ENCODE results near the gene ACADSB.

Gene ACADSB

DNA sequence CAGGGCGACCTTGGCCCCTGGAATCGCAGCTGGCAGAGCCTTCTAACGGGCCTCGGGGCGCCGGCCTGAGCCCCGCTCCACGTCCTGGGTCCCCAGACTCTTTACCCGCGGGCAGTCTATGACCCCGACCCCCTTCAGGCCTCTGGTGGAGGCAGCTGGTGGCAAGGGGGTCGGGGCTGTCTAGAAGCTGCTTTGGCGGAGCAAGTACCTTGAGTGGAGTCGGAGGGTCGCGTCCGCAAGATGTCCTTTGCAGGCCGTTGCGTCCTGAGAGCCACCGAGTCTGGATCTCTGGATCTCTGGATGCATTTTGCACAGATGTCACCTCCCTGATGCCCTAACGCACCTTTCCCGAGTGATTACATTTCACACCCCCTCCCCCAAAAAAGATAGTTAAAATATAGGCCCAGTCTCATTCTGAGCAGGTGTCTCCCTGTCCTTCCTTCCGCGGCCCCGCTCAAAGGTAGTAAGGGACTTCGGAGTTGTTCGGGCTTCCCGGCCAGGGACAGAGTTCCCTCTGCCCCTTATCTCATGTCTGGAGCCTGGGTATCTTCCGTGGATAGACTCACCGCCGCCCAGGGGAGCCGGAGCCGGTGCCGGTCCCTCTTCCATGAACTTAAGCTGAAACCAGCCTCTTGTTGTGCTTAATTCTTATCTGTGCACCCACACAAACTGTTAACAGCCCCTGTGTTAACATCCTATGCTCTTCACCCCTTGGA lies 457 bp downstream of the ACADSB start:
- TF ChIP-seq JUND (IDR thresholded peaks at IDR 0.05; ENCODE audit: low read depth) = no peak
- DNase-seq (ENCODE audit: low read depth in 1 of 2, low spot score in 1 of 2) = no peak
- in situ Hi-C loops (cut with HindIII; ENCODE audit: low pct_unique_long_range_greater_than_20kb, low sequenced_read_pairs) = no loop called here

DNA sequence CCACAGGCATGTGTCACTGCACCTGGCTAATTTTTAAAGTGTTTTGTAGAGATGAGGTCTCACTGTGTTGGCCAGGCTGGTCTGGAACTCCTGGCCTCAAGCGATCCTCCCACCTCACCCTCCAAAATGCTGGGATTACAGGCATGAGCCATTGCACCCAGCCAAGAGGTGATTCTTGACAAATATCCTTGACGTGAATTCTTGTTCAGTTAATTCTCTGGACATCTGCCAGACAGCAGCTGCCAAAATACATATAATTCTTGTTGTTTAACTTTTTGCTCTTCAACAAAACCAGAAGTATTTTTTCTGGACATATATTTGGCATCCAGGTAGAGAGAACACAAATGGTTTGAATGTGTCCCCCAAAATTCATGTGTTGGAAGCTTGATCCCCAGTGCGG lies 3.2 kb downstream of the ACADSB start:
- no peak for TF ChIP-seq JUND (IDR thresholded peaks at IDR 0.05; ENCODE audit: low read depth)
- in situ Hi-C loops (cut with HindIII; ENCODE audit: low pct_unique_long_range_greater_than_20kb, low sequenced_read_pairs) = no loop called here
- peak in 1 of 2 experiments; percentile 32 for DNase-seq (ENCODE audit: low read depth in 1 of 2, low spot score in 1 of 2)

DNA sequence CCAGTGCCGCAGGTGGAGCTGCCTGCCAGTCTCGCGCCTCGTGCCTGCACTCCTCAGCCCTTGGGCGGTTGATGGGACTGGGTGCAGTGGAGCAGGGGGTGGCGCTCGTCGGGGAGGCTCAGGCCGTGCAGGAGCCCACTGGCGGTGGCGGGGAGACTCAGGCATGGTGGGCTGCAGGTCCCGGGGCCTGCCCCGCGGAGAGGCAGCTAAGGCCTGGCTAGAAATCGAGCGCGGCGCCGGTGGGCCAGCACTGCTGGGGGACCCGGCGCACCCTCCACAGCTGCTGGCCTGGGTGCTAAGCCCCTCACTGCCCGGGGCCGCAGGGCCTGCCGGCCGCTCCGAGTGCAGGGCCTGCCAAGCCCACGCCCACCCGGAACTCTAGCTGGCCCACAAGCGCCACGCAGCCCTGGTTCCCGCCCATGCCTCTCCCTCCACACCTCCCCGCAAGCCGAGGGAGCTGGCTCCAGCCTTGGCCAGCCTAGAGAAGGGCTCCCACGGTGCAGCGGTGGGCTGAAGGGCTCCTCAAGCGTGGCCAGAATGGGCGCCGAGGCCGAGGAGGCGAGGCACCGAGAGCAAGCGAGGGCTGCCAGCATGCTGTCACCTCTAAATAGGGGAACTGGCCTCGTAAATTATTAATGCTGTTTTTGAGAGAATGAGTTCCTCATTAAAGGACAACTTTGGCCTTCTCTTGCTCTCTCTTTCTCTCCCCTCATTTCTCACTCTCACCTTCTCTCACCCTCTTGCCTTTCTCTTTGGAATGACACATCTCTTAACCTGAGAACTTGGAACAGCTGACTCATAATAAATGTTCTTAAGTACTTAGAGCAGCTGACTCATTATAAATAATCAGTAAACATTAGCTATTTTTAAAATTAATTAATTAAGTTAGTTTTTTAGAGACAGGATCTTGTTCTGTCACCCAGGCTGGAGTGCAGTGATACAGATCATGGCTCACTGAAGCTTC lies 4.9 kb downstream of the ACADSB start:
- TF ChIP-seq JUND (IDR thresholded peaks at IDR 0.05; ENCODE audit: low read depth) = no peak
- DNase-seq (ENCODE audit: low read depth in 1 of 2, low spot score in 1 of 2) = no peak
- in situ Hi-C loops (cut with HindIII; ENCODE audit: low pct_unique_long_range_greater_than_20kb, low sequenced_read_pairs) = no loop called here

DNA sequence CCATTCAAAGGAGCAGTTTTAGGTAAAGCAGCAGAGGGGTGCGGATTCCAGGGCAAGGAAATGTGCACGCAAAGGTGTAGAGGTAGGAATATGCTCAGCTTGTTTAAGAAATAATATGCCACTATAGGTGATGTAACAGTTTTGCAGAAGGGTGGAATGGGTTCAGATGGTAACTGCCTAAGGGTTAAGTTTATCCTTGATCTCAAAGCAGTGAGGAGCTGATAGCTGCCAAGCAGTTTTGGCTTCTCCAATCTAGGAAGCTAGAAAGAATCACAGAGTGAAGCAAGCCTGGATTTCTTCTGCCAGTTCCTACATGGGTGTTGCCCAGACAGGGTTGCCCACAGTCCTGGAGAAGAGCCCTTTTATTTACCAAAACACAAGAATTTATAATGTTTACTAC lies 6.0 kb downstream of the ACADSB start:
- in situ Hi-C loops (cut with HindIII; ENCODE audit: low pct_unique_long_range_greater_than_20kb, low sequenced_read_pairs) = no loop called here
- TF ChIP-seq JUND (IDR thresholded peaks at IDR 0.05; ENCODE audit: low read depth) = no peak
- no peak for DNase-seq (ENCODE audit: low read depth in 1 of 2, low spot score in 1 of 2)

DNA sequence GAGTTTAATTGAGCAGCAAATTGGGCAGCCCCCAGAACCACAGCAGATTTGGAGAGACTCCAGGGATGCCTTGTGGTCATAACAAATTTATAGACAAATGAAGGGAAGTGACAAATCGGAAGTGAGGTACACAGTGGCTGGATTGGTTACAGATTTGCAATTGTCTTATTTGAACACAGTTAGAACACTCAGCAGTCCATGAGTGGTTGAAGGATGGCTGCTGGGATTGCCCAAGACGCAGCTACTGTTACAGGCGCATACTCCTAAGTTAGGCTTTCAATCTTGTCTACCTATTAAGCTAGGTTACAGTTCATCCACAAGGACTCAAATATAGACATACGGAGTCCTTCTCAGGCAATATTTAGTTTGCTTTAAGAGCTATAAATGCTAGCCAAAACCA lies 7.4 kb downstream of the ACADSB start:
- no peak for DNase-seq (ENCODE audit: low read depth in 1 of 2, low spot score in 1 of 2)
- TF ChIP-seq JUND (IDR thresholded peaks at IDR 0.05; ENCODE audit: low read depth) = no peak
- in situ Hi-C loops (cut with HindIII; ENCODE audit: low pct_unique_long_range_greater_than_20kb, low sequenced_read_pairs) = no loop called here

DNA sequence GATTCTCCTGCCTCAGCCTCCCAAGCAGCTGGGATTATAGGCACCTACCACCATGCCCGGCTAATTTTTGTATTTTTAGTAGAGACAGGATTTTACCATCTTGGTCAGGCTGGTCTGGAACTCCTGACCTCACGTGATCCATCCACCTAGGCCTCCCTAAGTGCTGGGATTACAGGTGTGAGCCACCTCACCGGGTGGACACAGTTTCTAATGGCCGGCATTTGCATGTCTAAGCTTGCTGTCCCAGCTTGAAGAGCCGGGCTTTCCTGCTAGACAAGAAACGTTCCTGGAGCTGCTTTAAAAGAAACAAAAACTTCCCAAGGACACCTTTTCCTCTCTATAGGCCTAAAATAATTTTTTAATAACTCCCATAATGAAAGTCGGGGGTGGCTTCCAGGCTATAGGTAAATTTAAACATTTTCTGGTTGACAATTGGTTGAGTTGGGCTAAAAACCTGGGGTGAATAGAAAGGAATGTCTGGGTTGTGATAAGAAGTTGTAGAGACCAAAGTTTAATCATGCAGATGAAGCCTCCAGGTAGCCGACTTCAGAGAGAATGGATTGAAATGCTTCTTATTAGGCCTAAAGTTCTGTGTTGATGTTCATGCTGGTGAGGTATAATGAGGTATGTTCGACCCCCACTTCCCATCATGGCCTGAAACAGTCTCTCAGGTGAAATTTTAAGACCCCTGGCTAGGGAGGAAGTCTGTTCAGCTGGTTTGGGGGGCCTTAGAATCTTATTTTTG lies 8.8 kb downstream of the ACADSB start:
- DNase-seq (ENCODE audit: low read depth in 1 of 2, low spot score in 1 of 2) = peak in 1 of 2 experiments; percentile 84
- in situ Hi-C loops (cut with HindIII; ENCODE audit: low pct_unique_long_range_greater_than_20kb, low sequenced_read_pairs) = no loop called here
- no peak for TF ChIP-seq JUND (IDR thresholded peaks at IDR 0.05; ENCODE audit: low read depth)

DNA sequence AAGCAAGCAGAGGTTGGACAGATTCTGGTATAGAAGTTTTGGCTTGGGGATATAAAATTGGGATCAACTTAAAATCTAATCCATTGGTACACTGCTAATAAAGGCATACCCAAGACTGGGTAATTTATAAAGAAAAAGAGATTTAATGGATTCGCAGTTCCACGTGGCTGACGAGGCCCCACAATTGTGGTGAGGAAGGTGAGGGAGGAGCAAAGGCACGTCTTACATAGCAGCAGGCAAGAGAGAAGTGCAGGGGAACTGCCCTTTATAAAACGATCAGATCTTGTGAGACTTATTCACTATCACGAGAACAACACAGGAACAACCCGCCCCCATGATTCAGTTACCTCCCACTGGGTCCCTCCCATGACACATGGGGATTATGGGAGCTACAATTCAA lies 9.7 kb downstream of the ACADSB start:
- no peak for DNase-seq (ENCODE audit: low read depth in 1 of 2, low spot score in 1 of 2)
- in situ Hi-C loops (cut with HindIII; ENCODE audit: low pct_unique_long_range_greater_than_20kb, low sequenced_read_pairs) = no loop called here
- TF ChIP-seq JUND (IDR thresholded peaks at IDR 0.05; ENCODE audit: low read depth) = no peak

DNA sequence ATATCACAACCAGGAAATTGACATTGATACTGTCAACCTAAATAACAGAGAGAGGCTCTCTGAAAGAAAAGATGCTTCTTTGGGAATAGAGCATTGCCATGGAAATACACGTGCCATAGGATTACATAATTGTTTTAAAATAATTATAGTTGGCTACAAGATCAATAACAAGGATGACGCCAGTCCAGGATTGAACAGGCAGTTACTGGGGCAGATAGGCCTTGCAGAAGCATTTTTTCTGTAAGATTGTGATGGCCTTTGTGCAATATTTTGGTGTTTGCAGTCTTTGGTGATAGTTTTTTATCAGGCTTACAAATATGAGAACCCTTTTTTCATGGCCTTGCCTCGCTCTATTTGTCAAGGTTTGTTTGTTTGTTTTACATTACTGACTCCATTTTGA lies 10.5 kb downstream of the ACADSB start:
- in situ Hi-C loops (cut with HindIII; ENCODE audit: low pct_unique_long_range_greater_than_20kb, low sequenced_read_pairs) = no loop called here
- TF ChIP-seq JUND (IDR thresholded peaks at IDR 0.05; ENCODE audit: low read depth) = no peak
- no peak for DNase-seq (ENCODE audit: low read depth in 1 of 2, low spot score in 1 of 2)

DNA sequence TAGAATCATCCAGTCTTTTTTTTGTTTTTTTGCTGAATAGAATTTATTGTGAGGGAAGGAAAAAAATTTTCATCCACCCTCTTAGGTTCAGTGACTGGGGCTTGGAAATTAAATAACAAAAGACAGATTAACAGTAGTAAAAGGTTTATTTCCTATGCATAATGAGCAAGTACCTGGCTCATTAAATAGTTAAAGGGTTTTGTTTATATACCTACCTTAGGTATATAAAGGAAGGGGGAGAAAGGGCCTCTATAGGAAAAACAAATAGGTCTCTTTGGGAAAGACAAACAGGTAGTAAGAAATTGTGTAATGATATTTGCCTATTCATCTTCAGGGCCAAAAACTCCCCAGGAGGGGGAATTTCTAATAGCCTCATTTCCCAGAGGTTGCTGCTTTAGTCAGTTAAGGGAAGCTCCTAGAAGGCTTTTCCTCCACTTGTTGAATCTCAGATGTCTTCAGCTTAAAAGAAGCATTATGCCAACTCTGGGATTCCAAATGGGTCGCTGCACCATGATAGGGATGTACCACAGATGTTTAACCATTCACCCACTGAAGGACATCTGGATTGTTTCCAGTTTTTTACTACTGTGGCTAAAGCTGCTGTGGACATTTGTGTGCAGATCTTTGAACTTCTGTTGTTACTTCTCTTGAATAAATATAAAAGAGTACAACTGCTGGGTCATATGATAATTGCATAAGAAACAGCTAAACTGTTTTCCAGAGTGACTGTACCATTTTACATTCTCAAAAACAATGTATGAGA lies 11.3 kb downstream of the ACADSB start:
- peak; percentile 16 to 77 for DNase-seq (ENCODE audit: low read depth in 1 of 2, low spot score in 1 of 2)
- in situ Hi-C loops (cut with HindIII; ENCODE audit: low pct_unique_long_range_greater_than_20kb, low sequenced_read_pairs) = no loop called here
- TF ChIP-seq JUND (IDR thresholded peaks at IDR 0.05; ENCODE audit: low read depth) = no peak

DNA sequence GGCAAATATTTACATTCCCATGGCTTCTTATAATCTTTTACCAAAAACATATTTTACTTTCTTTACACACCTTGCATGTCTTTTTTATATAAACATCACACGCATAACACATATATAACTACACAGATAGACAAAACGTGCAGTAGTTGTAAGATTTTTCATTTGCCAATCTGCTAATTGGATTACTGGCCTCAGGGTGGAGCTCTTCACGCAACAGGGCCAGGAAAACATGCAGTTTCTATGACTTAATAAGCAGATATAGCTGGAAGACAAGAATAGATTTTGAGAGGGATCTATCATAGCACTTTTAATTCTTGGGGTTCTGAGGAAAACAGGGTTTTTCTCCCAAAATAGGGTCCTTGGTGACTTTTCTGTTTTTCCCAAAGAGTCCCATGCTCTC lies 12.7 kb downstream of the ACADSB start:
- in situ Hi-C loops (cut with HindIII; ENCODE audit: low pct_unique_long_range_greater_than_20kb, low sequenced_read_pairs) = no loop called here
- TF ChIP-seq JUND (IDR thresholded peaks at IDR 0.05; ENCODE audit: low read depth) = no peak
- DNase-seq (ENCODE audit: low read depth in 1 of 2, low spot score in 1 of 2) = peak in 1 of 2 experiments; percentile 24

DNA sequence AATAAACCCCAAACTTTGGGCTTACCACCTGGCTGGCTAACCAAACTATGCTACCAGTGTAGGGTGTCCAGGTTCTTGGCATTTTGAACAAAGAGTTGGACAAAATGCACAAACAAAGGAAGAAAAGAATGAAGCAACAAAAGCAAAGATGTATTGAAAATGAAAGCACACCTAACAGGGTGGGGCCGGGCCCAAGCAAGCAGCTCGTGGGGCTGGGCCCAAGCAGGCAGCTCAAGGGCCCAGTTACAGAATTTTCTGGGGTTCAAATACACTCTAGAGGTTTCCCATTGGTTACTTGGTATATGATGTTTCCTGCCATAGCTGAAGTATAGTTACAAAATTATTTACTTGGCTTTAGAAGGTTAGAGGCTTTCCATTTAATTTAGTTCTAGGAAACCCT lies 15.7 kb downstream of the ACADSB start:
- in situ Hi-C loops (cut with HindIII; ENCODE audit: low pct_unique_long_range_greater_than_20kb, low sequenced_read_pairs) = no loop called here
- no peak for DNase-seq (ENCODE audit: low read depth in 1 of 2, low spot score in 1 of 2)
- TF ChIP-seq JUND (IDR thresholded peaks at IDR 0.05; ENCODE audit: low read depth) = no peak

DNA sequence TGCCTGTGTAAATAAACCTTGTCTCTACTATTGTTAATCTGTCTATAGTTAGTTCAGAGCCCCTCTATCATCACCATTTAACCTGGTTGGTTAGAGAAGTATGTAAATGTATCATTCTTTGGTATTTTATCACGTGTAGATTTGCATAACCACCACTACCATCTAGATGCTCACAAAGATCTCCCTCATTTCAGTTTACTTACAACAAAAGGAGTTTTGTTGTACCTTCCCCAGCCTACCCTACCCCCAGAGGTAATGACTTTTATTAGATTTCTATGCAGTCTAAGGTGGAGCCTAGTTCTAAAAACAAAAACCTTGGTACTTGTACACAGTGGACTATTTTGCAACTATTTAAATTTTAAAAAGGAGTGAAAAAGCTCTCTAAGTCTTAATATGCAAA lies 17.5 kb downstream of the ACADSB start:
- DNase-seq (ENCODE audit: low read depth in 1 of 2, low spot score in 1 of 2) = no peak
- TF ChIP-seq JUND (IDR thresholded peaks at IDR 0.05; ENCODE audit: low read depth) = no peak
- in situ Hi-C loops (cut with HindIII; ENCODE audit: low pct_unique_long_range_greater_than_20kb, low sequenced_read_pairs) = no loop called here

Measured in T47D (cell line).